GM10266 (cell line): Measurements from ENCODE around the gene ELL2.

ENCODE experiments used
- DNase-seq: peaks from one replicate; pipeline ENCODE4 v3.0.0; 2012; ENCODE audit errors: extremely low spot score
- TF ChIP-seq, protein P1 (sequence below): IDR thresholded peaks from 2 replicates; pipeline ENCODE4 v1.5.1; 2012; ENCODE audit warnings: mild to moderate bottlenecking, low read depth; ENCODE audit not compliant: control insufficient read depth, insufficient read depth; ENCODE audit errors: missing control alignments

ELL2 gene

DNA sequence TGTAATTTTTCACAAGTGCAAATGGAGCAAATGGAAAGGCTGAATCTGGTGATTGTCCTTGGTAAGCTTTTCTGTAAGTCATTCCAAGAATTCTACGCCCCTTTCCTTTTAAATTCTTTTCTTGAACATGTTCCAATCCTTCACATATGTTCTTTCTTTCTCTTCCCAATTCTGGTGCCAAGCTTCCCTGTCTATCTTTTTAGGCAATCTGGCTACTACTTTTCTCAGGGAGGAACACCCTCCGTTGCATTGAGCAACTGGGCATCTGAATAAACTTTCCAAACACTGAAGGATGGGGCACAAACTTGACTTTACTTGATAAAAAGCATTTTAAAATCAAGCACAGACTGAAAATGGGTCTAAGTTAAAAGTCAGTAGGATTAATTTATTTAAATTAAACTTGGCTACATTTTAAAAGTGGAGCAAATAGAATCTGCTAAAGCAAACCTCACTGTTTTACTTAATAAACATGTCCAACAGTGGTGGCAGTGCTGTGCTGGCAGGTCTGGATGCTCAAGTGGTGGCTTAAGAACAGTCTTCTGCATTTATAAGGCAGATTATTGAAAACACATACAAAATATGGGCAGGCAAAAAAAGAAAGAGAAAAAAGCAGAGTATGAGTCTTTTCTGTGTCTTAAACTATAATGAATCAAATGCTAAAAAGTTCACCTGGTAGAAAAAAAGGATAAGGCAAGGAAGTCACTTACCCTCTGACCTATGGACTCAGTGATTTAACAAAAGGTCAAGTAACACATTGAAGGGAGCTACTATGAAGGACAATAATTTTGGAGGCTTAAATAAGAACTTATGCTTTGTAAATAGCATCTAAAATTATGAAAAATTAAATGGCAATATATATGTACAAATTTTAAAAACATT is 5.4 kb downstream of the ELL2 start:
- TF ChIP-seq, protein P1, sequence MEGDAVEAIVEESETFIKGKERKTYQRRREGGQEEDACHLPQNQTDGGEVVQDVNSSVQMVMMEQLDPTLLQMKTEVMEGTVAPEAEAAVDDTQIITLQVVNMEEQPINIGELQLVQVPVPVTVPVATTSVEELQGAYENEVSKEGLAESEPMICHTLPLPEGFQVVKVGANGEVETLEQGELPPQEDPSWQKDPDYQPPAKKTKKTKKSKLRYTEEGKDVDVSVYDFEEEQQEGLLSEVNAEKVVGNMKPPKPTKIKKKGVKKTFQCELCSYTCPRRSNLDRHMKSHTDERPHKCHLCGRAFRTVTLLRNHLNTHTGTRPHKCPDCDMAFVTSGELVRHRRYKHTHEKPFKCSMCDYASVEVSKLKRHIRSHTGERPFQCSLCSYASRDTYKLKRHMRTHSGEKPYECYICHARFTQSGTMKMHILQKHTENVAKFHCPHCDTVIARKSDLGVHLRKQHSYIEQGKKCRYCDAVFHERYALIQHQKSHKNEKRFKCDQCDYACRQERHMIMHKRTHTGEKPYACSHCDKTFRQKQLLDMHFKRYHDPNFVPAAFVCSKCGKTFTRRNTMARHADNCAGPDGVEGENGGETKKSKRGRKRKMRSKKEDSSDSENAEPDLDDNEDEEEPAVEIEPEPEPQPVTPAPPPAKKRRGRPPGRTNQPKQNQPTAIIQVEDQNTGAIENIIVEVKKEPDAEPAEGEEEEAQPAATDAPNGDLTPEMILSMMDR, result no peak
- no peak for DNase-seq

DNA sequence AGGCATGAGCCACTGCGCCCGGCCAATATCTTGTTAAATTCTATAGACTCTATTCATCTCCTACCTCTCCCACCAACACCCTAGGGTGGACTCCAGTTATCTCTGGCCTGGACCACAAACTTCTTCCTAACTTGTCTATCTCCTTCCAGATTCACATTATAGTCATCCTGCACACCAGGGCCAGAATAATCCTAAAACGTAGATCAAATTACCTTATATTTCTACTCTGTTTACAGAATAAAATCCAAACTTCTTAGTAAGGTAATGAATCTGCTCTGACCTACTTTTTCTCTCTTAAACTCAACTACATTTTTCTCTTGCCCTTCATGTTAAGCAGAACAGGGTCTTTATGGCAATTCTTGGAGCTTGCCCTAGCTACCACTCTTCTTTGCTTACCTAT is 6.9 kb downstream of the ELL2 start:
- no peak for DNase-seq
- TF ChIP-seq, protein P1, result no peak

DNA sequence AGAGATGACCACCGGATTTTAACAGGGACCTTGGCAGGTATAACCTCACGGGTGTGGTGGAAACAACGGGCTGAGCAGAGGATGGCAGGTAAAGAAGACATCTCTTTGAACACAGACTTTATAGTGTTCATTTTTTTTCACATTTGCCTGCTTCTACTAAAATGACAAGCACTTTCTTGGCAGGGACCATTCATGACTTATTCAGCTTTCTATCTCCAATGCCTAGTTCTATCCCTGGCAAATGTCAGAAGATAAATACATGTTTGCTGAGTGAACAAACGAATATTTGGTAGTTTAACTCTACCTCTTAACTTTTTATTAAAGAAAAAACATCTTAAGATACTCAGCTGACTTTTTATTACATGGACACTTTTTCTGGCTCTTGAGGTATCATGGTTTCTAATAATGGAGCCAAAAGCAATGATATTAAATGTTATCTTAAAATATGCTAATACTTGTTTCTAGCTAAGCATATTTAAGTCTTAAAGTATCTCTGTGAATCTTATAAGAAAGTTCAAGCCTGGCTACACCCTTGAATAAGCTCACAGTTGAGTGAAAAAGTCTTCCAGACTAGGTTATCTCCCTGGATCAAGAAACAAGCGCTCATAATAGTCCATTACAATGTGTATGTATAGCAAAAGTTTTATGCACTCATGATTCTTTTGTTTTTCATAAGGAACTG is 8.5 kb downstream of the ELL2 start:
- TF ChIP-seq, protein P1, result no peak
- DNase-seq, result no peak

DNA sequence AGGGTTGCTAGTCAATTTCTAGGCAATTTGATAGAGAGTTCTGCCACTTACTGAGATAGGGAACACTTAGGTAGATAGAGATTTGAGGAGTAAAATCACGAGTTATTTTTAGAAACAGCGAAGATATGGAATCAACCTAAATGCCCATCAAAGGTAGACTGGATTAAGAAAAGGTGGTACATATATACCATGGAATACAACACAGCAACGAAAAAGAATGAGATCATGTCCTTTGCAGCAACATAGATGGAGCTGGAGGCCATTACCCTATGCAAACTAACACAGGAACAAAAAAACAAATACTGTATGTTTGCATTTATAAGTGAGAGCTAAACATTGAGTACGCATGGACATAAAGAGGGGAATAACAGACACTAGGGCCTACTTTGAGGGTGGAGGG is 9.7 kb downstream of the ELL2 start:
- DNase-seq, result no peak
- TF ChIP-seq, protein P1, result no peak

DNA sequence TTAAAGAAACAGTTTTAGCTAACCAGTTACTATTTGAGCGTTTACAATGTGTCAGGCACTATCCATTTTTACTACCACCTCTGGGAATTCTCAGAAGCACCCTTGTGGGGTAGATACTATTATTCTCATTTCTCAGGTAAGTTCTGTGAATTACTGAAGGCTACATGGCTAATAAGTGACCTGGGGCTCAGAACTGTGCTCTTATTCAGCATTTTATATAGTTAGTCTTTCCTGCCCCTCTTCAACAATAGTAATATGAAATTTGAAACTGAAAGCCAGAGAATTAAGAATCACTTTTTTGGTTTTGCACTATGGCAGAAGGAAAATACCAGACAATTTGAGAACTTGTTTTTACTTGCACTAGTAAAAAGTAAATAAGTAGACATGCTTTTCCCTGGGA is 11.8 kb downstream of the ELL2 start:
- DNase-seq, result no peak
- TF ChIP-seq, protein P1, result no peak

DNA sequence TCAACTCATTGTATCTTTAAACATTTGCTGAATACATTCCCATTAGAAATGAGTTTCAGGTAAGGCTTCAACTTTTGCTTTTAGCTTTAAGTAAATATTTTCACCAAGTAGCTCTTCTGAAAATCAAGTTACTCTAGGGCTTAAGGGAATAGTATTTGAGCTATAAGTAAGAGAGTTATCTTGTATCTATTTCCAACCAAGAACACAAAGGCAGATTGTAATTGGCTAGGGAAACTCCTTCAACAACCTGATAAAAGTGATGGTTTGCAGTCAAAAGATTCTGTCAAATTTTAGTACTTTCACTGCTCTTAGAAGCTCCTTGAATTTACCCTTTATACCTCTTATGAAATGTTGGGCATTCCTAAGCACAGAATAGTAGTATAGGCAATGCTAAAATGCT is 13.0 kb downstream of the ELL2 start:
- DNase-seq, result no peak
- TF ChIP-seq, protein P1, result no peak

DNA sequence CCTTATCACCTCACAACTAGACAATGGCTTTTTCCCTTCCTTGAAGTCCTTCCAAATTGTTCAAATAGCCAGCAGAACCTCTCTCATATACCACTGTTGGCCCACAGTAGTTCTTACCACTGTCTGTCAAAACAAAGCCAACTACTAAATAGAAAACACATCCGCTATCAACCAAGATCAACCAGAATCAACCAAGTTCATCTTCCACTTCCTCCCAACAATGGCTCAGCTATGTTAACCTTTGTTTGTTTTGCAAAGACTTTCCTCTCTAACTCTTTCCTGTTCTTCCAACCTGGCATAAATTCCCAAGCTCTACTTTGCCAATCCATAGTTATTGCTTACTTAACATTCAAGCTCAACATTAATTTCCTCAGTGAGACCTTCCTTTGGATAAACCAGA is 15.2 kb downstream of the ELL2 start:
- no peak for DNase-seq
- TF ChIP-seq, protein P1, result no peak
